Suppressor macrophage treated with lipopolysaccharide for 1 hour (primary cell): ENCODE measurements around the gene WDR83.
"Not testable (repeated sequence)": the region's sequence is repeated elsewhere in the genome, so short reads cannot be mapped to it uniquely, and the experiment has no call there.

Experiments used
- DNase-seq, 3 donors: peaks; one replicate each; pipeline ENCODE4 v3.0.0-alpha.2; 2020 to 2022

Gene WDR83

GRCh38 chr19:12666265-12667048, at the start of gene WDR83, which contains the start of gene MAN2B1:
Gene WDR83, plus strand, starts transcription at chr19:12666807. Its CDS starts 2,984 bp downstream, at chr19:12669791.
Gene MAN2B1, minus strand, starts transcription at chr19:12666742. Its CDS starts 41 bp downstream, at chr19:12666701.
- peak; percentile 93 to 98 (median 96) for DNase-seq

- DNase-seq: no peak
These were observed 49.0 kb upstream of the WDR83 start for GRCh38 chr19:12617646-12618045.

GRCh38 chr19:12621253-12622024, 45.2 kb upstream of the WDR83 start:
- DNase-seq: not testable (repeated sequence)

- DNase-seq: no peak
These were observed 43.1 kb upstream of the WDR83 start for GRCh38 chr19:12623361-12624031.

- no peak for DNase-seq
These were observed 39.6 kb upstream of the WDR83 start for GRCh38 chr19:12626958-12627357.

GRCh38 chr19:12628040-12629022, 38.3 kb upstream of the WDR83 start:
- DNase-seq: no peak

GRCh38 chr19:12629215-12629614, 37.4 kb upstream of the WDR83 start:
- DNase-seq: no peak

- DNase-seq: no peak
These were observed 30.0 kb upstream of the WDR83 start for GRCh38 chr19:12636631-12637030.

GRCh38 chr19:12638611-12639182, 27.9 kb upstream of the WDR83 start:
- DNase-seq: no peak

- DNase-seq: peak; percentile 88 to 91 (median 90)
These were observed 26.6 kb upstream of the WDR83 start for GRCh38 chr19:12639901-12640613.

GRCh38 chr19:12641456-12641855, 25.2 kb upstream of the WDR83 start:
- DNase-seq: no peak

- DNase-seq: no peak
These were observed 24.1 kb upstream of the WDR83 start for GRCh38 chr19:12642506-12642905.

- not testable (repeated sequence) for DNase-seq
These were observed 22.9 kb upstream of the WDR83 start for GRCh38 chr19:12643716-12644115.

- no peak for DNase-seq
These were observed 20.1 kb upstream of the WDR83 start for GRCh38 chr19:12646551-12646950.

- DNase-seq: no peak
These were observed 19.6 kb upstream of the WDR83 start for GRCh38 chr19:12647047-12647446.

GRCh38 chr19:12647490-12648071, 19.0 kb upstream of the WDR83 start:
- peak; percentile 56 to 77 (median 61) for DNase-seq

GRCh38 chr19:12648088-12648487, 18.5 kb upstream of the WDR83 start:
- DNase-seq: no peak

- DNase-seq: no peak
These were observed 16.7 kb upstream of the WDR83 start for GRCh38 chr19:12649941-12650340.

- no peak for DNase-seq
These were observed 14.4 kb upstream of the WDR83 start for GRCh38 chr19:12652219-12652618.

GRCh38 chr19:12655546-12655945, 11.1 kb upstream of the WDR83 start:
- no peak for DNase-seq
